ENCODE data around the gene PPP1CA.
"Not testable (repeated sequence)": the region's sequence is repeated elsewhere in the genome, so short reads cannot be mapped to it uniquely, and the experiment has no call there.

Gene PPP1CA

GRCh38 chr11:67434395-67434881, 32.8 kb upstream of the PPP1CA start:
- no peak for DNase-seq

GRCh38 chr11:67433536-67434394, 32.1 kb upstream of the PPP1CA start:
- no peak for DNase-seq

GRCh38 chr11:67432655-67433349, 31.1 kb upstream of the PPP1CA start:
- no peak for DNase-seq

- no peak for DNase-seq
Observed at GRCh38 chr11:67431346-67432249, 29.9 kb upstream of the PPP1CA start.

GRCh38 chr11:67429722-67430121, 28.1 kb upstream of the PPP1CA start:
- no peak for DNase-seq

GRCh38 chr11:67429038-67429668, 27.5 kb upstream of the PPP1CA start:
- DNase-seq: no peak

GRCh38 chr11:67428052-67429001, 26.7 kb upstream of the PPP1CA start, which contains the start of gene RPS6KB2:
RPS6KB2 (plus strand) TSS chr11:67428494; CDS start chr11:67428546, 52 bp downstream.
- peak; percentile 96 for DNase-seq

- not testable (repeated sequence) for DNase-seq
Observed at GRCh38 chr11:67427364-67427859, 25.8 kb upstream of the PPP1CA start.

GRCh38 chr11:67423891-67424613, 22.4 kb upstream of the PPP1CA start:
- DNase-seq: no peak

- DNase-seq: no peak
Observed at GRCh38 chr11:67423466-67423865, 21.8 kb upstream of the PPP1CA start.

- no peak for DNase-seq
Observed at GRCh38 chr11:67422891-67423290, 21.2 kb upstream of the PPP1CA start.

GRCh38 chr11:67421430-67422031, 19.9 kb upstream of the PPP1CA start:
- DNase-seq: no peak

GRCh38 chr11:67420646-67421429, 19.2 kb upstream of the PPP1CA start:
- DNase-seq: peak; percentile 97

GRCh38 chr11:67420147-67420645, 18.5 kb upstream of the PPP1CA start:
- no peak for DNase-seq

GRCh38 chr11:67419325-67420049, 17.8 kb upstream of the PPP1CA start:
- DNase-seq: no peak

- DNase-seq: peak; percentile 63
Observed at GRCh38 chr11:67418476-67419281, 17.0 kb upstream of the PPP1CA start.

- DNase-seq: no peak
Observed at GRCh38 chr11:67417425-67417824, 15.8 kb upstream of the PPP1CA start.
